GM12878 (cell line): ENCODE measurements around the gene SKIDA1. TPM values are rescaled to one million over a fixed set of nuclear protein-coding genes. Genes with fewer than 3 reads are reported as not detected.

Experiments
- ATAC-seq: fragments of 200-7000 bp; cut with Tn5 transposase; 3 replicates; pipeline ENCODE4 v1.9.1; 2020; ENCODE audit warnings: mild to moderate bottlenecking, moderate library complexity
- BruUV-seq: library from RNA; stranded (reverse); fragments of 400-500 nt; replicated peaks from 2 replicates; lab custom pipeline; 2021; lab: Mats Ljungman, UMichigan
- CTCF ChIA-PET: fragments of 300-600 bp; sonication (Branson Sonifier 250); formaldehyde crosslinking; extraction: SDS; loops from one replicate; lab custom pipeline; 2021; ENCODE audit warnings: inconsistent platforms; lab: Yijun Ruan, JAX
- POLR2A ChIA-PET: fragments of 350-600 bp; formaldehyde crosslinking; extraction: SDS; loops from one replicate; lab custom pipeline; 2021; ENCODE audit warnings: inconsistent platforms; lab: Charles Lee
- RAD21 ChIA-PET: fragments of 300-600 bp; sonication (Branson Sonifier 250); formaldehyde crosslinking; loops from one replicate; lab custom pipeline; 2023; ENCODE audit warnings: antibody characterized with exemption; ENCODE audit not compliant: unreplicated experiment; lab: Charles Lee
- SMC1A ChIA-PET: fragments of 300-600 bp; sonication (Branson Sonifier 250); formaldehyde crosslinking; loops from one replicate; lab custom pipeline; 2023; ENCODE audit not compliant: unreplicated experiment, uncharacterized antibody; lab: Charles Lee
- DNase-seq: peaks from one replicate; pipeline ENCODE4 v3.0.0-alpha.2; 2011; ENCODE audit warnings: low read depth, low spot score
- FAIRE-seq: peaks from 3 replicates; lab custom pipeline; 2011; peaks lifted over from hg19 to GRCh38; lab: Jason Lieb, UNC
- H2AFZ ChIP-seq: 2 replicates; pipeline ENCODE4 v1.6.0; 2011; ENCODE audit warnings: low read depth, low read length, control low read depth; ENCODE audit not compliant: control insufficient read depth
- H3K27ac ChIP-seq: 2 replicates; pipeline ENCODE4 v1.5.1; 2011; ENCODE audit warnings: control low read depth; ENCODE audit not compliant: control insufficient read depth, insufficient read depth
- H3K27me3 ChIP-seq, 2 experiments: replicated peaks in 1 of 2; 2 replicates each; pipeline versions ENCODE4 v1.6.0 to v1.6.1; 2011; ENCODE audit warnings: low read length in 1 of 2; ENCODE audit not compliant: control insufficient read depth in 2 of 2, insufficient read depth in 2 of 2
- H3K36me3 ChIP-seq, 2 experiments: 2 replicates each; pipeline ENCODE4 v1.5.1; 2011; ENCODE audit warnings: low read length in 1 of 2; ENCODE audit not compliant: control insufficient read depth in 2 of 2, insufficient read depth in 2 of 2
- H3K4me1 ChIP-seq: 2 replicates; pipeline ENCODE4 v1.6.1; 2011; ENCODE audit warnings: mild to moderate bottlenecking, low read length, moderate library complexity, mixed read lengths; ENCODE audit not compliant: control insufficient read depth, insufficient read depth
- H3K4me2 ChIP-seq: 2 replicates; pipeline ENCODE4 v1.6.0; 2011; ENCODE audit warnings: control low read depth; ENCODE audit not compliant: control insufficient read depth, insufficient read depth
- H3K4me3 ChIP-seq: fragments of 200-600 bp; sonication (generic); 2 replicates; pipeline ENCODE4 v1.5.1; 2016
- H3K79me2 ChIP-seq: 2 replicates; pipeline ENCODE4 v1.6.0; 2011; ENCODE audit warnings: low read length; ENCODE audit not compliant: control insufficient read depth, insufficient read depth
- H3K9ac ChIP-seq: 2 replicates; pipeline ENCODE4 v1.8.0; 2011; ENCODE audit warnings: low read length, control low read depth, mixed read lengths; ENCODE audit not compliant: control insufficient read depth, insufficient read depth
- H3K9me3 ChIP-seq: replicated peaks from 3 replicates; pipeline ENCODE4 v1.5.1; 2011; ENCODE audit warnings: mild to moderate bottlenecking, low read length; ENCODE audit not compliant: control insufficient read depth, insufficient read depth
- H4K20me1 ChIP-seq: 2 replicates; pipeline ENCODE4 v1.6.0; 2011; ENCODE audit not compliant: control insufficient read depth, insufficient read depth
- ATF2 ChIP-seq: IDR thresholded peaks from 2 replicates; pipeline ENCODE4 v1.6.1; 2012; ENCODE audit warnings: low read length, inconsistent platforms
- CTCF ChIP-seq, 3 experiments: IDR thresholded peaks in 2 of 3; conservative IDR thresholded peaks in 1 of 3; 2 replicates each; pipeline ENCODE4 v1.5.1; 2011; ENCODE audit warnings: low read depth in 3 of 3, low read length in 3 of 3, mild to moderate bottlenecking in 3 of 3, control low read depth in 2 of 3, moderate library complexity in 2 of 3, inconsistent platforms in 1 of 3, mixed read lengths in 1 of 3; ENCODE audit not compliant: control insufficient read depth in 2 of 3, insufficient read depth in 1 of 3; ENCODE audit errors: extremely low read depth in 1 of 3
- EZH2 ChIP-seq: IDR thresholded peaks from 2 replicates; pipeline ENCODE4 v1.6.1; 2012; ENCODE audit warnings: low read depth, mild to moderate bottlenecking, control low read depth, inconsistent platforms, low read length, borderline replicate concordance; ENCODE audit not compliant: control insufficient read depth
- GATAD2B ChIP-seq: fragments of 450-650 bp; conservative IDR thresholded peaks from 2 replicates; pipeline ENCODE4 v1.6.1; 2017; ENCODE audit warnings: low read depth, mild to moderate bottlenecking, moderate library complexity
- MTA3 ChIP-seq: IDR thresholded peaks from 2 replicates; pipeline ENCODE4 v1.6.1; 2012; ENCODE audit warnings: low read length, inconsistent platforms, borderline replicate concordance
- NFYA ChIP-seq: IDR thresholded peaks from 2 replicates; pipeline ENCODE4 v1.6.1; 2011; ENCODE audit warnings: low read depth, mild to moderate bottlenecking, low read length, improper control_type of control experiment, borderline replicate concordance
- RAD21 ChIP-seq: IDR thresholded peaks from 2 replicates; pipeline ENCODE4 v1.6.1; 2011; ENCODE audit warnings: mild to moderate bottlenecking, low read depth, low read length, moderate library complexity; ENCODE audit not compliant: insufficient read depth
- SREBF2 ChIP-seq: IDR thresholded peaks from 2 replicates; pipeline ENCODE4 v1.6.1; 2012; ENCODE audit warnings: mild to moderate bottlenecking, low read length
- TAF1 ChIP-seq: IDR thresholded peaks from 2 replicates; pipeline ENCODE4 v1.6.1; 2011; ENCODE audit warnings: mild to moderate bottlenecking, low read depth, low read length, borderline replicate concordance
- WGBS: methylation state at CpG from one replicate; pipeline ENCODE4 v1.1.6; 2016; ENCODE audit warnings: low lambda C conversion rate; ENCODE audit not compliant: insufficient replicate concordance, insufficient coverage; ENCODE audit errors: missing lambda C conversion rate; 5-methylcytosine and 5-hydroxymethylcytosine counted together
- in situ Hi-C: fragments of 300-500 bp; cut with MboI; formaldehyde crosslinking; loops from 9 replicates; pipeline ENCODE4 v1.14.3; 2018; ENCODE audit warnings: mixed read lengths
- intact Hi-C: fragments of 100-400 bp; cut with micrococcal nuclease; formaldehyde crosslinking; loops from one replicate; pipeline ENCODE4 v1.14.2; 2022; ENCODE audit not compliant: unreplicated experiment
- polyA plus RNA-seq, 11 experiments: library from polyadenylated mRNA; depleted of rRNA in 4 of 11; unstranded in 6 of 11; stranded (reverse) in 5 of 11; fragments of >200 nt; fragmentation: Nextera tagmentation in 4 of 11; fragmentation: Illumina TruSeq in 1 of 11; extraction: Ambion mirVana in 4 of 11; extraction: Trizol in 1 of 11; gene quantifications; 1 replicate in 1 of 11; 2 replicates in 10 of 11; pipeline versions ENCODE4 v1.2.1 to v1.2.3, GENCODE V29; 2011 to 2016; ENCODE audit warnings: inconsistent platforms in 2 of 11, missing spikeins in 2 of 11, low read depth in 1 of 11
- total RNA-seq, 4 experiments: library from RNA; depleted of rRNA in 3 of 4; stranded (reverse); fragments of >200 nt in 3 of 4; fragmentation: Illumina TruSeq in 1 of 4; extraction: Trizol in 1 of 4; gene quantifications; 2 replicates each; pipeline versions ENCODE4 v1.2.1 to v1.2.3, GENCODE V29; 2013 to 2021
- TF ChIP-seq, protein P1 (sequence below): fragments of 450-650 bp; IDR thresholded peaks from 2 replicates; pipeline ENCODE4 v1.6.1; 2016; ENCODE audit warnings: mild to moderate bottlenecking, moderate library complexity, borderline replicate concordance
- TF ChIP-seq, protein P2 (sequence below): fragments of 450-650 bp; formaldehyde crosslinking; IDR thresholded peaks from 2 replicates; pipeline ENCODE4 v1.4.0; 2022; ENCODE audit warnings: mild to moderate bottlenecking, moderate library complexity

The SKIDA1 gene
- total and polyA plus RNA-seq, 10 of the 15 experiments (the other 5 are each of a cell fraction or from before 2014, with no cell fraction given) = 0.05 to 0.90 (median 0.28) TPM

DNA sequence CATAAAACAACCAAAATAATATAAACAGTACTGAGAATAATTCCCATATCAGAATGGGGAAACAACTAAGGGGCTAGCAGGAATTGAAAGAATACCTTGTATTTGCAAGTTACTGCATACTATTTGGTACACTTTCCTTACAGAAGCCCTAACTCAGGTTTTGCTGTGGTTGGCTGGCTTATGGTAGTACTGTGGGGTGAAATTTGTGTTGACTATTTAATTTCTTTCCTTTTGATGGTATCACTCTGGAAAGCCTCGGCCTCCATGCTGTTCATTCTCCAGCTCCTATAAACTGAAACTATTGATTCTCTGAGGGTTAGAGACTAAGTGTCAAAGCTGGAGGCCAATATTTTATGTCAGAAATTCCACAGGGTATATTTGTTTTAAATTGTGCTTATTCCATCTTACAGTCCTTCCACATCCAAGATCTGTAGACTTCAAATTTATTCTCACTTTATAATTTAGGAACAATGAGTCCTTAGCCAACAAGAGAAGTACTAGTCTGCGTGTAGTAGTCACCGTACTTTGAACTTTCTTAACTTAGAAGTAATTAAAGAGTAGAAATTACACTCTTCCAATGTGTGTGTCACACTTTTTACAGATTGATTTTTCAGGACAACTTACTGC, 13.4 kb downstream of the SKIDA1 start:
- SMC1A ChIA-PET = interaction anchor here (0.5 kb wide), 1 partner anchor 61 kb away, joined by 3 read pairs; no protein-coding TSS in a partner anchor
- POLR2A ChIA-PET = no interaction called here
- Histone ChIP-seq H3K27ac (no peak overlapping the region), H4K20me1 (no peaks in the 10 kb centered on the region), H3K9ac (no peak overlapping the region), H2AFZ (no peak overlapping the region), H3K79me2 (no peaks in the 10 kb centered on the region), H3K4me3 (no peak overlapping the region), H3K27me3 (peaks cover 7 to 21% of the 10 kb centered on the region in 2 experiments), H3K9me3 (no peaks in the 10 kb centered on the region), H3K4me1 (peaks cover 6% of the 10 kb centered on the region), H3K36me3 (no peaks in the 10 kb centered on the region), H3K4me2 (no peak overlapping the region)
- CTCF ChIA-PET = interaction anchor here (0.8 kb wide), 1 partner anchor 177 kb away, joined by 3 read pairs; no protein-coding TSS in a partner anchor
- in situ Hi-C loops (no loop called here), intact Hi-C loops (no loop called here)
- no TSS peak for BruUV-seq
- 76% methylated on average over 3 of the region's 3 CpGs for WGBS
- FAIRE-seq (no peak), ATAC-seq (no peak), DNase-seq (no peak)
- RAD21 ChIA-PET = interaction anchor here (1.3 kb wide), 1 partner anchor 16 kb away, joined by 3 read pairs; no protein-coding TSS in a partner anchor
- TF ChIP-seq RAD21 = no peak
- TF ChIP-seq MTA3 = no peak
- TF ChIP-seq CTCF (IDR thresholded peaks at IDR 0.05 in 2 of 3, conservative IDR thresholded peaks at IDR 0.05 in 1 of 3; ENCODE audit: control insufficient read depth in 2 of 3, extremely low read depth in 1 of 3, insufficient read depth in 1 of 3, low read depth in 3 of 3, low read length in 3 of 3) = no peak
- TF ChIP-seq, protein P1, sequence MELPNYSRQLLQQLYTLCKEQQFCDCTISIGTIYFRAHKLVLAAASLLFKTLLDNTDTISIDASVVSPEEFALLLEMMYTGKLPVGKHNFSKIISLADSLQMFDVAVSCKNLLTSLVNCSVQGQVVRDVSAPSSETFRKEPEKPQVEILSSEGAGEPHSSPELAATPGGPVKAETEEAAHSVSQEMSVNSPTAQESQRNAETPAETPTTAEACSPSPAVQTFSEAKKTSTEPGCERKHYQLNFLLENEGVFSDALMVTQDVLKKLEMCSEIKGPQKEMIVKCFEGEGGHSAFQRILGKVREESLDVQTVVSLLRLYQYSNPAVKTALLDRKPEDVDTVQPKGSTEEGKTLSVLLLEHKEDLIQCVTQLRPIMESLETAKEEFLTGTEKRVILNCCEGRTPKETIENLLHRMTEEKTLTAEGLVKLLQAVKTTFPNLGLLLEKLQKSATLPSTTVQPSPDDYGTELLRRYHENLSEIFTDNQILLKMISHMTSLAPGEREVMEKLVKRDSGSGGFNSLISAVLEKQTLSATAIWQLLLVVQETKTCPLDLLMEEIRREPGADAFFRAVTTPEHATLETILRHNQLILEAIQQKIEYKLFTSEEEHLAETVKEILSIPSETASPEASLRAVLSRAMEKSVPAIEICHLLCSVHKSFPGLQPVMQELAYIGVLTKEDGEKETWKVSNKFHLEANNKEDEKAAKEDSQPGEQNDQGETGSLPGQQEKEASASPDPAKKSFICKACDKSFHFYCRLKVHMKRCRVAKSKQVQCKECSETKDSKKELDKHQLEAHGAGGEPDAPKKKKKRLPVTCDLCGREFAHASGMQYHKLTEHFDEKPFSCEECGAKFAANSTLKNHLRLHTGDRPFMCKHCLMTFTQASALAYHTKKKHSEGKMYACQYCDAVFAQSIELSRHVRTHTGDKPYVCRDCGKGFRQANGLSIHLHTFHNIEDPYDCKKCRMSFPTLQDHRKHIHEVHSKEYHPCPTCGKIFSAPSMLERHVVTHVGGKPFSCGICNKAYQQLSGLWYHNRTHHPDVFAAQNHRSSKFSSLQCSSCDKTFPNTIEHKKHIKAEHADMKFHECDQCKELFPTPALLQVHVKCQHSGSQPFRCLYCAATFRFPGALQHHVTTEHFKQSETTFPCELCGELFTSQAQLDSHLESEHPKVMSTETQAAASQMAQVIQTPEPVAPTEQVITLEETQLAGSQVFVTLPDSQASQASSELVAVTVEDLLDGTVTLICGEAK = no peak
- no peak for TF ChIP-seq GATAD2B
- no peak for TF ChIP-seq EZH2
- TF ChIP-seq, protein P2, sequence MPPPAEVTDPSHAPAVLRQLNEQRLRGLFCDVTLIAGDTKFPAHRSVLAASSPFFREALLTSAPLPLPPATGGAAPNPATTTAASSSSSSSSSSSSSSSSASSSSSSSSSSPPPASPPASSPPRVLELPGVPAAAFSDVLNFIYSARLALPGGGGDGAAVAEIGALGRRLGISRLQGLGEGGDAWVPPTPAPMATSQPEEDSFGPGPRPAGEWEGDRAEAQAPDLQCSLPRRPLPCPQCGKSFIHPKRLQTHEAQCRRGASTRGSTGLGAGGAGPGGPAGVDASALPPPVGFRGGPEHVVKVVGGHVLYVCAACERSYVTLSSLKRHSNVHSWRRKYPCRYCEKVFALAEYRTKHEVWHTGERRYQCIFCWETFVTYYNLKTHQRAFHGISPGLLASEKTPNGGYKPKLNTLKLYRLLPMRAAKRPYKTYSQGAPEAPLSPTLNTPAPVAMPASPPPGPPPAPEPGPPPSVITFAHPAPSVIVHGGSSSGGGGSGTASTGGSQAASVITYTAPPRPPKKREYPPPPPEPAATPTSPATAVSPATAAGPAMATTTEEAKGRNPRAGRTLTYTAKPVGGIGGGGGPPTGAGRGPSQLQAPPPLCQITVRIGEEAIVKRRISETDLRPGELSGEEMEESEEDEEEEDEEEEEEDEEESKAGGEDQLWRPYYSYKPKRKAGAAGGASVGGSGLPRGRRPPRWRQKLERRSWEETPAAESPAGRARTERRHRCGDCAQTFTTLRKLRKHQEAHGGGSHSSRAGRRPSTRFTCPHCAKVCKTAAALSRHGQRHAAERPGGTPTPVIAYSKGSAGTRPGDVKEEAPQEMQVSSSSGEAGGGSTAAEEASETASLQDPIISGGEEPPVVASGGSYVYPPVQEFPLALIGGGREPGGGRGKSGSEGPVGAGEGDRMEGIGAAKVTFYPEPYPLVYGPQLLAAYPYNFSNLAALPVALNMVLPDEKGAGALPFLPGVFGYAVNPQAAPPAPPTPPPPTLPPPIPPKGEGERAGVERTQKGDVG (CRISPR knock-in tag) = no peak
- no peak for TF ChIP-seq ATF2
- no peak for TF ChIP-seq NFYA
- no peak for TF ChIP-seq TAF1
- no peak for TF ChIP-seq SREBF2
